Choroid plexus epithelial cell (primary cell): Measurements from ENCODE around the gene IPO7.

Experiments used
- DNase-seq: peaks from one replicate; pipeline ENCODE4 v3.0.0-alpha.2; 2010; ENCODE audit warnings: low read depth
- H3K4me3 ChIP-seq: 2 replicates; pipeline ENCODE4 v1.5.1; 2011; ENCODE audit warnings: low read depth, mild to moderate bottlenecking, control low read depth, low read length, moderate library complexity
- TF ChIP-seq, protein P1 (sequence below): conservative IDR thresholded peaks from 2 replicates; pipeline ENCODE4 v1.5.1; 2011; ENCODE audit warnings: low read depth, mild to moderate bottlenecking, control low read depth, inconsistent platforms, low read length, moderate library complexity

IPO7 gene

DNA sequence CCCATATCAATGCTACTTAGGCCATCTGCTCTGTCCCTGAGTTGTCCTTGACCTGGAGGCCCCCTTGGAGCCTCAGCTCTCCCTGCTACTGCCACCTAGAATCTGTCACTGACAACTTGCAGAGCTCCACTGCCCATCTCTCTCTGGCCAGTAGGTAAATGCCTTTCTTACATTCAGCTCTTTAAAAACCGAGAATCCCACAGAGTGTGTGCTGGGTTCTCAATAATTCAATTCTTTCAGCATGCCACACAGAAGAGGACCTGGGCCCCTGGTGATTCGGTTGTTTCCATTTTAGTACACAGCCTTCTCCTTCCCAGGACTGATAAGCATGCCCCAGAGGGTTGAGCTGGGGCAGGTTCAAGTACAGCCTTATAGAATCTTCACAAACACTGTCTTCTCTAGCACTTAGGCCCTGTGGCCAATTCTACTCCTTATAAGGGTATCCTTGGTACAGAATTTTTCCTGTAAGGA, 22.0 kb upstream of the IPO7 start:
- TF ChIP-seq, protein P1, sequence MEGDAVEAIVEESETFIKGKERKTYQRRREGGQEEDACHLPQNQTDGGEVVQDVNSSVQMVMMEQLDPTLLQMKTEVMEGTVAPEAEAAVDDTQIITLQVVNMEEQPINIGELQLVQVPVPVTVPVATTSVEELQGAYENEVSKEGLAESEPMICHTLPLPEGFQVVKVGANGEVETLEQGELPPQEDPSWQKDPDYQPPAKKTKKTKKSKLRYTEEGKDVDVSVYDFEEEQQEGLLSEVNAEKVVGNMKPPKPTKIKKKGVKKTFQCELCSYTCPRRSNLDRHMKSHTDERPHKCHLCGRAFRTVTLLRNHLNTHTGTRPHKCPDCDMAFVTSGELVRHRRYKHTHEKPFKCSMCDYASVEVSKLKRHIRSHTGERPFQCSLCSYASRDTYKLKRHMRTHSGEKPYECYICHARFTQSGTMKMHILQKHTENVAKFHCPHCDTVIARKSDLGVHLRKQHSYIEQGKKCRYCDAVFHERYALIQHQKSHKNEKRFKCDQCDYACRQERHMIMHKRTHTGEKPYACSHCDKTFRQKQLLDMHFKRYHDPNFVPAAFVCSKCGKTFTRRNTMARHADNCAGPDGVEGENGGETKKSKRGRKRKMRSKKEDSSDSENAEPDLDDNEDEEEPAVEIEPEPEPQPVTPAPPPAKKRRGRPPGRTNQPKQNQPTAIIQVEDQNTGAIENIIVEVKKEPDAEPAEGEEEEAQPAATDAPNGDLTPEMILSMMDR = no peak
- DNase-seq = no peak
- no peak overlapping the region for H3K4me3 ChIP-seq

DNA sequence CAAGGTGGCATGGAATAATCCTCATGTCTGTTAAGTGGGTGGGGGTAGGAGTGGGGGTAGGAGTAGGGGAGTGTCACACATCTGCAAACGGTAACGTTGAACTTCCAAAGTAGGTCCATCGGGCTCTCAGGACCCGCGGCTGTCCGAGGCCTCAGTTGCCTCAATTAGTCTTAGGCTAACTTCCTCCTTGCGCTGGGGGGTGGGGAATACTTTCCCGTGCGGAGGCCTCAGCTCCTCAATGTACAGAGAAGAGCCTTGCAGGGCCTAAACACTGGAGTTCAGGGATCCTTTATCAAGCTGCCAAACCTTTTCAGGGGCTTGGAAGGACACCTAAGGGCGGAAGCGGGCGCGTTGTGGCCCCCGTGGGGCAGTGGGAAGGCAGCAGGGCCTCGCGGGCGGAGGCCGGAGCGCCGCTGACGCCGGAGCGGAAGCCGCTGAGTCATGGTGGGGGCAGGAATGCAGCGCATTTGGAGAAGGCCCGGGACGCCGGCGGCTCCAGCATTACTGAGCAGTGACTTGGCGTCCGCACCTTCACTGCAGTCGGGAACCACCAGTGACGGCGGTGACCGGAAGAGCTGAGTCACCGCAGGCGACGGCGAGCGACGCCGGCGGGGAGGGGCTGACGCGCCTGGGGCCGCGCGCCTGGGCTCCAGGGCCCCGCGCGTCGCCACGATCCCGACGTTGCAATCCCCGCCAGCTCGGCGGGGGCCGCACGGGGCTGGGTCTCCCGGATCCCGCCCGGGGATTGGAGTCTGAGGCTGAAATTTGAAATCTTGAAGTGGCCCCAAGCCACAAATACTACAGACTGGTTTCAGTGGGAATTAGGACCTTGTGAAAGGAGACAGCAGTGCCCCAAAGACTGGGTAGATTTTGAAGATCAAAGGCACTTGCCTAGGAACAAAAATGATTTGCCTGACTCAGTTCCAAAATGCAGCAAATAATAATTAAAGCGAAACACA, 20.2 kb upstream of the IPO7 start:
- H3K4me3 ChIP-seq = peak overlapping the region; percentile 54
- TF ChIP-seq, protein P1 = no peak
- peak; percentile 96 for DNase-seq

DNA sequence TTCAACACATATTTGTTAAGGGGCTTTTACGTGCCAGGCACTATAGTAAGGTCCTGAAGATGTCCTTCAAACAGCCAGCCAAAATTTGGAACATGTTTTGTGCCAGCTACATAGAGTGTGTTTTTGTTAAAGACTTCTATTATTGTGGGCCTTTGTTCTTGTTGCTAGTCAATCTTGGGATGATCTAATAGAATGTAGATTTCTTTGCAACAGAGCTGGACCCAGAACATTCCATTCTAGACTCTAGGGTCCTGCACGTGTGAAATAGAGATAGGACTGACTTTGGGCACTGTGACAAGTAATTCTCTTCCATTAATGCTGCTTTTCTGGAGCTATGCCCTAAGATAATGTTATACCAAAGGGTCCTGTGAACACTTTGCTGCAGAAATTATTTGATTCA, 16.9 kb upstream of the IPO7 start:
- peak; percentile 71 for DNase-seq
- TF ChIP-seq, protein P1 = no peak
- no peak overlapping the region for H3K4me3 ChIP-seq

DNA sequence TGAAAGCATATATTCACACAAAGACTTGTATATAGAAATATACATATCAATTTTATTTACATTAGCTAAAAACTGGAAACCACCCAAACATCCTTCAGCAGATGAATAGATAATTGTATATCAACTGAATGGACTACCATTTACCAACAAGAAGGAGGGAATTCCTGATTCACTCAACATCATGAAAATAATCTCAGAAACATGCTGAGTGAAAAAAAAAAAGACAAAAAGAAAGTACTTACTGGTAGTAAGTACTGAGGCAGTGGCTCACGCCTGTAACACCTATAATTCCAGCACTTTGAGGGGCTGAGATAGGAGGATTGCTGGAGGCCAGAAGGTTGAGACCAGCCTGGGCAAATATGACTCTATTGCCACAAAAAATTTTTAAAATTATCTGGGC, 7.4 kb upstream of the IPO7 start:
- DNase-seq = no peak
- H3K4me3 ChIP-seq = no peak overlapping the region
- TF ChIP-seq, protein P1 = no peak

DNA sequence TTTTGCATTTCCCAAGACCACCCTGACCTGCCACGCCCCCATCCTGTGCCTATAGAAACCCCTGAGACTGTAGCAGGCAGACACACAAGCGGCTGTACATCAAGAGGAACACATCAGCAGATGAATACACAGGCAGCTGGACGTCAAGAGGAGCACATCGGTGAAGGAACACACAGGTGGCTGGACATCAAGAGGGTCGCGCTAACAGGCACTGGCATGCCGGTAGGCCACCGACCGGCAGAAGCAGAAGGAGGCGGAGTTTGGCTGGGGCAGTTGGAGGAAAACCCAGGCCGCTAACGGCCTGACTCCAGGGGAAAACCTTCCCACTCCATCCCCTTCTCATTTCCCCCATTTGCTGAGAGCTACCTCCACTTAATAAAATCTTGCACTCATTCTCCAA, 5.4 kb upstream of the IPO7 start:
- DNase-seq = no peak
- TF ChIP-seq, protein P1 = no peak
- no peak overlapping the region for H3K4me3 ChIP-seq

DNA sequence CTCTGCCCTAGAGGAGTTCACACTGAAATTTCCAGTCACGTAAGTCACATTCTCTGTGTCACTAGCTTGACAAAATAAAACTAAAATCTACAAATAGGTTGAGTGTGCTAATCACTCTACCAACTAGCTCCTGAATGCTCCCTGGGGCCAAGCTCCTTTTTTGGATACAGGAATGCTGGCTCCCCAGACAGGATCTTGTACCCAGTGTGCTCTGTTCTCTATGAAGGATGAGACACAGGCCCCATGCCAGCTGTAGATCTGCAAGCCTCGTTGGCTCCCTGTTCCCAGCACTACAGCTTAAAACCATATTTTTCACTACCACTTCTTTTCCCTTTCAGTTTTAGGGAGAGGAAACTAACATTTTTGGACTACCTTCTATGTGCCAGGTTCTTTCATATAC, 3.7 kb upstream of the IPO7 start:
- TF ChIP-seq, protein P1 = no peak
- no peak overlapping the region for H3K4me3 ChIP-seq
- no peak for DNase-seq

DNA sequence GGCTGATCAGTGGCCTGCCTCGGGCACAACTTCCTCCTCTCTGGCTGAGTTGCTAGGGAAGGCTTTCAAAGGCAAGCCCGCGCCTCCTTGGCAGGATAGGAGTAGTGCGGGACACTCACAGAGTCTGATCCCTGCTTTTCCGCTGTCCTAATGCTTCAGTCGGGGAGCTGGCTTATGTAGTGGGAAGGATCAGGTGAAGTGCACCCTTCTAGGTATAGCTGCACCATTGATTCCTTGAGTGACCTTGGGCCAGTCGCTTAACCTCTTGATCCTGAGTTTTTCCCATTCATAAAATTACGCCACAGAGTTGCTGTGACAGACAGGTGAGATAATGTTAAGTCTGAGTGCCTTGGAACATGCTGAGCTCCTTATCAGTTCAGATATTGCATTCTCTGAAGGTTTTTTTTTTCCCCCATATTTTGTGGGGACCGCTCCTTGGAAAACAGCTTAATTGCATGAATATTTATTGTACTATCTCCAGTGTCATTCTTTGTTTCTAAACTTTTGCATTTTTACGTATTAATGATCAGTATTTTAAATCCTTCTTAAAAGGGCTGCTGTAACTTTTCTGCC, 961 bp downstream of the IPO7 start:
- TF ChIP-seq, protein P1 = no peak
- peak overlapping the region; percentile 94 for H3K4me3 ChIP-seq
- no peak for DNase-seq
